ENCODE data around the gene RNU11.
A peak's percentile ranks its signal among the peaks of the same experiment; 100 is the strongest.
"Not testable (repeated sequence)": the region's sequence is repeated elsewhere in the genome, so short reads cannot be mapped to it uniquely, and the experiment has no call there.

Gene RNU11

DNA sequence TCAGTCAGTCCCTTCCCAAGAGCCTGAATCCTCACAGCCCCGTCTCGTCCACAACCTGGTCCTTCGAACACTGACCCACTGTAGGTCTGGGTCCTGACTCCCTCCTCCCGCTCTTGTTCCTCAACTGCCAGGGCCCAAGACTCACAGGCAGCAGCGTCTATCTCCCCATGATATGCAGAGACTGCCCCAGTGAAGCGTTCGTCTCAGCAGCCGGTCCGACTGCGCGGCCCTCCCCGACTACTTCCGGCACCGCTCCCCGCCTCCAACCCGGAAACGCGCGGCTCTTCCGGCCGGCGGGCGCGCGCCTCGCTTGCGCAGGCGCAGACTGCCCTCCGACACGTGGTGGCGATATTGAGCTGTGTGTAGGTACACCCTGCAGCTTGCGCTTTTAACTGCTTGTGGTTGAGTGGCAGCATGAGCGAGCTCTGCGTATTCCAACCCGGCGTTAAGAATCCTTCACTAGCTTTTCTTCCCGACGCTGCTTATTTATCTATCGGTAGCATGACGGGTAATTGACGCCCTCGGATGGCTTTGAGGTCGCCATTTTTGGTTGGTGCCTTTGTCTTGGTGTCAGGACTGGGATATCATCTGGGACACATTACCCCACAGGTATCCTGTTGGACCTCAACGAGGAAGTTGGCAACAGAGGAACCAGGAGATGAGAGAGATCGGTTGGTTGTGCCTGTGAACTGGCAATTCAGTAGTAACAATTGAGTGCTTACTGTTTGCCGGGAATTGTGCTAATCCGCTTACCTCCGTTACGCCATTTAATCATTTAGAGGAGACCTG lies 5.4 kb upstream of the RNU11 start, which contains the start of gene TAF12:
TSS of gene TAF12 (minus strand) at position 221 of the 789 bp plus-strand sequence. CDS start 20,986 bp downstream, outside the sequence.
- H2BK12ac ChIP-seq (ENCODE audit: low read length in 2 of 2): peak within 1 kb of the TSS in 1 of 2 experiments; percentile 71
- H3K4me2 ChIP-seq (ENCODE audit: low read length, poor library complexity, severe bottlenecking): peak within 1 kb of the TSS; percentile 77
- peak within 1 kb of the TSS; percentile 65 to 97 for H3K18ac ChIP-seq (ENCODE audit: low read depth in 1 of 2, low read length in 2 of 2)
- peak within 1 kb of the TSS; percentile 99 for H2AK5ac ChIP-seq (ENCODE audit: low read length, severe bottlenecking)
- peaks cover 0 to 7% of the 10 kb centered on the region in 2 experiments for H3K36me3 ChIP-seq (ENCODE audit: control insufficient read depth in 1 of 2, insufficient read depth in 2 of 2, low read depth in 1 of 2, low read length in 2 of 2)
- H4K91ac ChIP-seq (ENCODE audit: low read length): peak within 1 kb of the TSS; percentile 1
- peak within 1 kb of the TSS; percentile 58 for H2BK5ac ChIP-seq (ENCODE audit: low read depth, low read length, poor library complexity, severe bottlenecking)
- H3K4ac ChIP-seq (ENCODE audit: low read depth in 1 of 2, low read length in 2 of 2): peak within 1 kb of the TSS; percentile 76 to 98
- peak within 1 kb of the TSS; percentile 94 for H3K9ac ChIP-seq (ENCODE audit: low read length)
- peak within 1 kb of the TSS; percentile 79 for H4K8ac ChIP-seq (ENCODE audit: low read length)
- H3K4me1 ChIP-seq (ENCODE audit: control insufficient read depth, insufficient read depth, low read depth, low read length): peaks cover 11% of the 10 kb centered on the region
- peak within 1 kb of the TSS in 1 of 2 experiments; percentile 95 for H3K23ac ChIP-seq (ENCODE audit: low read length in 2 of 2)
- H2AFZ ChIP-seq (ENCODE audit: low read depth, low read length): peak within 1 kb of the TSS; percentile 93
- H3K27me3 ChIP-seq (ENCODE audit: control insufficient read depth in 1 of 2, insufficient read depth in 1 of 2, low read length in 2 of 2): no peaks in the 10 kb centered on the region
- H2BK15ac ChIP-seq (ENCODE audit: low read depth, poor library complexity, severe bottlenecking): no peak within 1 kb of the TSS
- peak within 1 kb of the TSS in 1 of 2 experiments; percentile 97 for H3K14ac ChIP-seq (ENCODE audit: low read length in 2 of 2)
- no peak within 1 kb of the TSS for H2BK120ac ChIP-seq (ENCODE audit: low read depth, low read length)
- DNase-seq: peak; percentile 95
- H3K4me3 ChIP-seq (ENCODE audit: insufficient read depth in 1 of 2, low read depth in 1 of 2, low read length in 2 of 2): peak within 1 kb of the TSS; percentile 86 to 89
- H3K27ac ChIP-seq (ENCODE audit: low read length, poor library complexity, severe bottlenecking): peak within 1 kb of the TSS; percentile 95
- H3K79me1 ChIP-seq (replicated peaks; ENCODE audit: low read length, poor library complexity, severe bottlenecking): peaks cover 1% of the 10 kb centered on the region
- no peaks in the 10 kb centered on the region for H3K9me3 ChIP-seq (ENCODE audit: control insufficient read depth, low read length)
- WGBS: 10% methylated on average over 36 of the region's 49 CpGs

DNA sequence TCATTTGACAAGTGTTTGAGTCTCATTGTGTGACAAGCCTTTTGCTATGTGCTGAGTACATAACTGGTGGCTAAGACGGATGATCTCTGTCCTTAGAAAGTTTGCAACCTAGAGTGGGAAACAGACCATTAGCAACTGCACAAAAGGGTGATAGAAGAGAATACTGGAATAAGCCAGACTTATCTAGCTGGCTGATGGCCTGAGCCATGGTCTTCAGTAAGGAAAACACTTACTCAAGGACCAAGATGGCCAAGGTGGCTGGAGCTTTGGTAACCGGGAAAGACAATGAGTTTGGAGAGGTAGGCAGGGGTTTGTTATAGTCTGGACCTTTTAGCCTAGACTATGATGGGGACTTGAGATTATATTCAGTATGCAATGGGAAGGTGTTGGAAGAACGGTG lies 3.9 kb upstream of the RNU11 start:
- Histone ChIP-seq H2AK5ac (ENCODE audit: low read length, severe bottlenecking) (no peak overlapping the region), H3K9me3 (ENCODE audit: control insufficient read depth, low read length) (no peaks in the 10 kb centered on the region), H3K36me3 (ENCODE audit: control insufficient read depth in 1 of 2, insufficient read depth in 2 of 2, low read depth in 1 of 2, low read length in 2 of 2) (peaks cover 0 to 7% of the 10 kb centered on the region in 2 experiments), H3K4me1 (ENCODE audit: control insufficient read depth, insufficient read depth, low read depth, low read length) (peaks cover 16% of the 10 kb centered on the region), H3K14ac (ENCODE audit: low read length in 2 of 2) (no peak overlapping the region), H4K91ac (ENCODE audit: low read length) (no peak overlapping the region), H3K79me1 (replicated peaks; ENCODE audit: low read length, poor library complexity, severe bottlenecking) (peaks cover 1% of the 10 kb centered on the region), H3K4me2 (ENCODE audit: low read length, poor library complexity, severe bottlenecking) (no peak overlapping the region), H3K4me3 (ENCODE audit: insufficient read depth in 1 of 2, low read depth in 1 of 2, low read length in 2 of 2) (peak overlapping the region in 1 of 2 experiments; percentile 89), H2BK5ac (ENCODE audit: low read depth, low read length, poor library complexity, severe bottlenecking) (no peak overlapping the region), H3K27ac (ENCODE audit: low read length, poor library complexity, severe bottlenecking) (no peak overlapping the region), H4K8ac (ENCODE audit: low read length) (no peak overlapping the region), H2BK12ac (ENCODE audit: low read length in 2 of 2) (no peak overlapping the region), H3K27me3 (ENCODE audit: control insufficient read depth in 1 of 2, insufficient read depth in 1 of 2, low read length in 2 of 2) (no peaks in the 10 kb centered on the region), H3K23ac (ENCODE audit: low read length in 2 of 2) (no peak overlapping the region), H3K9ac (ENCODE audit: low read length) (peak overlapping the region; percentile 94), H3K18ac (ENCODE audit: low read depth in 1 of 2, low read length in 2 of 2) (no peak overlapping the region), H2AFZ (ENCODE audit: low read depth, low read length) (no peak overlapping the region), H2BK120ac (ENCODE audit: low read depth, low read length) (no peak overlapping the region), H2BK15ac (ENCODE audit: low read depth, poor library complexity, severe bottlenecking) (no peak overlapping the region), H3K4ac (ENCODE audit: low read depth in 1 of 2, low read length in 2 of 2) (no peak overlapping the region)
- 78% methylated on average over 3 of the region's 3 CpGs for WGBS
- no peak for DNase-seq

DNA sequence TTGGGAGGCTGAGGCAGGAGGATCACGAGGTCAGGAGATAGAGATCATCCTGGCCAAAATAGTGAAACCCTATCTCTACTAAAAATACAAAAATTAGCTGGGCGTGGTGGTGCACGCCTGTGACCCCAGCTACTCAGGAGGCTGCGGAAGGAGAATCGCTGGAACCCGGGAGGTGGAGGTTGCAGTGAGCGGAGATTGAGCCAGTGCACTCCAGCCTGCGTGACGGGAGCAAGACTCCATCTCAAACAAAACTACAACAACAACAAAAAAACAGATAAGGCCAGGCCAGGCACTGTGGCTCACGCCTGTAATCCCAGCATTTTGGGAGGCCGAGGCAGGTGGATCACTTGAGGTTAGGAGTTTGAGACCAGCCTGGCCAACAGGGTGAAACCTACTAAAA lies 3.0 kb upstream of the RNU11 start:
- H3K4ac ChIP-seq (ENCODE audit: low read depth in 1 of 2, low read length in 2 of 2); H3K79me1 ChIP-seq (replicated peaks; ENCODE audit: low read length, poor library complexity, severe bottlenecking); DNase-seq; H2BK12ac ChIP-seq (ENCODE audit: low read length in 2 of 2); H3K27me3 ChIP-seq (ENCODE audit: control insufficient read depth in 1 of 2, insufficient read depth in 1 of 2, low read length in 2 of 2); H2BK15ac ChIP-seq (ENCODE audit: low read depth, poor library complexity, severe bottlenecking); H2AK5ac ChIP-seq (ENCODE audit: low read length, severe bottlenecking); H3K23ac ChIP-seq (ENCODE audit: low read length in 2 of 2); H2BK5ac ChIP-seq (ENCODE audit: low read depth, low read length, poor library complexity, severe bottlenecking); H3K14ac ChIP-seq (ENCODE audit: low read length in 2 of 2); H3K36me3 ChIP-seq (ENCODE audit: control insufficient read depth in 1 of 2, insufficient read depth in 2 of 2, low read depth in 1 of 2, low read length in 2 of 2); H2BK120ac ChIP-seq (ENCODE audit: low read depth, low read length); H3K18ac ChIP-seq (ENCODE audit: low read depth in 1 of 2, low read length in 2 of 2); H3K9me3 ChIP-seq (ENCODE audit: control insufficient read depth, low read length); H3K27ac ChIP-seq (ENCODE audit: low read length, poor library complexity, severe bottlenecking); H3K4me2 ChIP-seq (ENCODE audit: low read length, poor library complexity, severe bottlenecking); H2AFZ ChIP-seq (ENCODE audit: low read depth, low read length); H4K91ac ChIP-seq (ENCODE audit: low read length); H3K9ac ChIP-seq (ENCODE audit: low read length); H3K4me3 ChIP-seq (ENCODE audit: insufficient read depth in 1 of 2, low read depth in 1 of 2, low read length in 2 of 2); H4K8ac ChIP-seq (ENCODE audit: low read length): not testable (repeated sequence)
- peaks cover 16% of the 10 kb centered on the region for H3K4me1 ChIP-seq (ENCODE audit: control insufficient read depth, insufficient read depth, low read depth, low read length)
- 96% methylated on average over 11 of the region's 11 CpGs for WGBS

DNA sequence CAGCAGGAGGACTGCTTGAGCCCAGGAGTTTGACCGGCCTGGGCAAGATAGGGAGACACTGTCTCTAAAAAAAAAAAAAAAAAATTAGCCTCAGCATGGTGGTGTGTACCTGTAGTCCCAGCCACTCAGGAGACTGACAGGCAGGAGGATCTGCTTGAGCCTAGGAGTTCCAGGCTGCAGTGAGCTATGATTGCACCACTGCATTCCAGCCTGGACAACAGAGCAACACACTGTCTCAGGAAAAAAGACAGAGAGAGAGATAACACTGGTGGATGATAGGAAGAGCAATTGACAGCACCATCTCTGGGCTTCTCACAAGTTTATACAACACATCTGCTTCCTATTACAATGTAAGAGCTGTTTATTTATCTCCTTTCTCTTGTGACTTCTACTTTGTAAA lies 2.4 kb upstream of the RNU11 start:
- Histone ChIP-seq H2BK15ac (ENCODE audit: low read depth, poor library complexity, severe bottlenecking) (no peak overlapping the region), H3K4me1 (ENCODE audit: control insufficient read depth, insufficient read depth, low read depth, low read length) (peaks cover 16% of the 10 kb centered on the region), H3K9ac (ENCODE audit: low read length) (no peak overlapping the region), H3K4ac (ENCODE audit: low read depth in 1 of 2, low read length in 2 of 2) (no peak overlapping the region), H4K91ac (ENCODE audit: low read length) (no peak overlapping the region), H3K27me3 (ENCODE audit: control insufficient read depth in 1 of 2, insufficient read depth in 1 of 2, low read length in 2 of 2) (no peaks in the 10 kb centered on the region), H3K79me1 (replicated peaks; ENCODE audit: low read length, poor library complexity, severe bottlenecking) (peaks cover 1% of the 10 kb centered on the region), H2AK5ac (ENCODE audit: low read length, severe bottlenecking) (no peak overlapping the region), H3K4me2 (ENCODE audit: low read length, poor library complexity, severe bottlenecking) (no peak overlapping the region), H3K27ac (ENCODE audit: low read length, poor library complexity, severe bottlenecking) (no peak overlapping the region), H2BK5ac (ENCODE audit: low read depth, low read length, poor library complexity, severe bottlenecking) (no peak overlapping the region), H2AFZ (ENCODE audit: low read depth, low read length) (no peak overlapping the region), H3K4me3 (ENCODE audit: insufficient read depth in 1 of 2, low read depth in 1 of 2, low read length in 2 of 2) (no peak overlapping the region), H3K9me3 (ENCODE audit: control insufficient read depth, low read length) (no peaks in the 10 kb centered on the region), H2BK120ac (ENCODE audit: low read depth, low read length) (no peak overlapping the region), H3K18ac (ENCODE audit: low read depth in 1 of 2, low read length in 2 of 2) (no peak overlapping the region), H3K36me3 (ENCODE audit: control insufficient read depth in 1 of 2, insufficient read depth in 2 of 2, low read depth in 1 of 2, low read length in 2 of 2) (no peaks in the 10 kb centered on the region), H4K8ac (ENCODE audit: low read length) (no peak overlapping the region), H3K23ac (ENCODE audit: low read length in 2 of 2) (no peak overlapping the region), H3K14ac (ENCODE audit: low read length in 2 of 2) (no peak overlapping the region), H2BK12ac (ENCODE audit: low read length in 2 of 2) (no peak overlapping the region)
- peak; percentile 48 for DNase-seq
- 90% methylated on average over 1 of the region's 1 CpG for WGBS
